Motor neuron (in vitro differentiated cells): ENCODE results near the gene NTMT1. TPM values are rescaled to one million over a fixed set of nuclear protein-coding genes. Genes with fewer than 3 reads are reported as not detected.

Source experiments
- ATAC-seq, 8 experiments: fragments of 200-7000 bp; cut with Tn5 transposase; replicated peaks in 6 of 8; 2 replicates each; pipeline ENCODE4 v1.8.0; 2021; ENCODE audit warnings: mild to moderate bottlenecking in 8 of 8, moderate library complexity in 8 of 8
- H3K27ac ChIP-seq, 2 donors: fragments of 250-450 bp; sonication (Bioruptor Pico); 2 replicates each; pipeline ENCODE4 v1.9.0; 2021; ENCODE audit warnings: antibody characterized with exemption in 2 of 2, mild to moderate bottlenecking in 2 of 2, moderate library complexity in 1 of 2
- H3K4me1 ChIP-seq, 2 donors: fragments of 250-450 bp; sonication (Bioruptor Pico); replicated peaks in 1 of 2; 2 replicates each; pipeline ENCODE4 v1.6.1; 2021; ENCODE audit warnings: antibody characterized with exemption in 2 of 2, mild to moderate bottlenecking in 2 of 2, moderate library complexity in 1 of 2
- H3K4me3 ChIP-seq, 5 donors: fragments of 250-450 bp; sonication (Bioruptor Pico); 2 replicates each; pipeline ENCODE4 v1.9.0; 2021; ENCODE audit warnings: antibody characterized with exemption in 5 of 5, mild to moderate bottlenecking in 5 of 5, moderate library complexity in 4 of 5
- WGBS, 10 experiments: fragments of 450-650 bp; shearing (Covaris generic); methylation state at CpG; one replicate each; pipeline ENCODE4 v1.0.0; 2022; 5-methylcytosine and 5-hydroxymethylcytosine counted together
- in situ Hi-C, 9 experiments: fragments of 400-800 bp; cut with MboI; loops; one replicate each; pipeline ENCODE4 v1.15.0; 2021; ENCODE audit warnings: low sequenced_read_pairs in 9 of 9, low pct_unique_long_range_greater_than_20kb in 2 of 9; ENCODE audit not compliant: unreplicated experiment in 9 of 9
- total RNA-seq, 8 experiments: library from RNA; unstranded; fragments of 300-600 nt; gene quantifications; 2 replicates each; pipeline versions ENCODE4 v1.2.3 to v1.2.4, GENCODE V29; 2022

Gene NTMT1
- total RNA-seq, 8 experiments from 2014 or later, result 25.4 to 49.4 (median 35.2) TPM

- Histone ChIP-seq H3K4me1 (peaks cover 31 to 40% of the 10 kb centered on the region in 2 donors), H3K27ac (no peak overlapping the region), H3K4me3 (no peak overlapping the region)
- in situ Hi-C loops, result loop anchor here in 8 of 9 experiments (10.0 to 25.0 kb wide), 4 partner anchors 224 to 477 kb away; no protein-coding TSS in a partner anchor
- 75 to 83% (median 80%) methylated on average over 1 to 2 of the region's 12 CpGs; no CpG with 5 or more reads in 7 of the 10 experiments for WGBS, 10 experiments
- ATAC-seq, result peak in 1 of 8 experiments; percentile 1
Observed at GRCh38 chr9:129611307-129611800, 14.6 kb upstream of the NTMT1 start.

DNA sequence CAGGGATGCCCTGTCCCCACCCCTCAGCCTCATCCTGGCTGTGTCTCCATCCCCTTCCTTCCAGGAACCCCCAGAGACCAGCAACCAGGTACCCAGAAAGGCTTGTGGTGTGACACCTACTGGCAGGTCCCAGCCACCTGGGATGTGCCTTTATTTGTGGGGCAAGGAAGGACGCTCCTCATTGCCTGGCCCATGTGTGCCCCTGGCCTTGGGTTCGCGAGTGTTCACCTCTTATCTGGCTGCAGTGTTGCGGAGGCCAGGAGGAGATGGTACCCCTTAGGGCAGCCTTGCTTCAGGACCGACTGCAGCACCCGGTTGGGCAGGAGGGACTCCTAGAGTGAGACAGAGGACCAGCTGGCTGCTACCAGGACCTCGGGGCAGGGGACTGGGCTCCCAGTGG lies 13.8 kb upstream of the NTMT1 start:
- H3K27ac ChIP-seq, result no peak overlapping the region
- ATAC-seq, result no peak
- WGBS, 10 experiments, result 13 to 90% (median 82%) methylated on average over 2 to 3 of the region's 7 CpGs; no CpG with 5 or more reads in 7 of the 10 experiments
- in situ Hi-C loops, result loop anchor here in 8 of 9 experiments (10.0 to 25.0 kb wide), 4 partner anchors 225 to 477 kb away; no protein-coding TSS in a partner anchor
- peaks cover 30 to 38% of the 10 kb centered on the region in 2 donors for H3K4me1 ChIP-seq
- H3K4me3 ChIP-seq, result no peak overlapping the region

DNA sequence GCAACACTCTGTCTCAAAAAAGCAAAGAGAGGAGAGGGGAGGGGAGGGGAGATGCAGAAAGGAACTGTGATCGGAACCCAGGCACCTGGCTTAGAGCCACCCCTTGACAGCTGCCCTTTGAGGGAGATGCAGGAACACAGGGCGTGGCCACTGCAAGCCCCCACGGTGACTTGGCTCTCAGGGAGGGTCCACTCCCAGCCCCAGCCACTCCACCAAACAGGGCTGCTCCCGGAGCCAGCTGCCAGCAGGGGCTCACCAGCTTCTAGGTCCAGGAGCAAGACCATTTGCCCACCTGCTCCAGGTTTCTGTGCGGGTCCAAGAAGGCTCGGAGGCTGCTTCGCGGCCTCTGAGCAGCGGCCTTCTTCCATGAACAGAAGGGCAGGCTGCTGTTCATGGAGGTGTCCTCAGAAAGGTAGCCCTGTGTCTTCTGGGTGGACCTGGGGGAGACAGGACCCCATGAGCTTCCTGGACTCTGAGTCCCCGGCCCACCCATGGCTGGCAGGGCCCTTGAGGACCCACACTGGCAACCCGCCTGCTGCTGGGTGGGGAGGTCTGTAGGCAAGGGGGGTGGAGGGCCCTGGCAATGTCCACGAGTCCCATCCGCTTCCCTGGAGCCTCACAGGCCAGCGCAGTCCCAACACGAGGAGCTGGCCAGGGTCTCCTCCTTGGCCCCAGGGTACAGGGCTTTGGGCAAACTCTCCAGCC lies 13.0 kb upstream of the NTMT1 start:
- peaks cover 22 to 30% of the 10 kb centered on the region in 2 donors for H3K4me1 ChIP-seq
- in situ Hi-C loops, result loop anchor here in 8 of 9 experiments (10.0 to 25.0 kb wide), 4 partner anchors 226 to 478 kb away; no protein-coding TSS in a partner anchor
- no peak overlapping the region for H3K27ac ChIP-seq
- 20 to 100% (median 84%) methylated on average over 1 to 4 of the region's 15 CpGs; no CpG with 5 or more reads in 6 of the 10 experiments for WGBS, 10 experiments
- H3K4me3 ChIP-seq, result no peak overlapping the region
- ATAC-seq, result peak in 1 of 8 experiments; percentile 0

GRCh38 chr9:129613520-129614175 lies 12.3 kb upstream of the NTMT1 start:
- ATAC-seq, result peak in 6 of 8 experiments; percentile 3 to 60 (median 44)
- Histone ChIP-seq H3K27ac (no peak overlapping the region), H3K4me1 (peaks cover 22 to 30% of the 10 kb centered on the region in 2 donors), H3K4me3 (no peak overlapping the region)
- 0 to 100% (median 53%) methylated on average over 1 to 8 of the region's 19 CpGs; no CpG with 5 or more reads in 4 of the 10 experiments for WGBS, 10 experiments
- in situ Hi-C loops, result loop anchor here in 8 of 9 experiments (10.0 to 25.0 kb wide), 4 partner anchors 226 to 479 kb away; no protein-coding TSS in a partner anchor

GRCh38 chr9:129614932-129615331 lies 11.0 kb upstream of the NTMT1 start:
- Histone ChIP-seq H3K4me3 (no peak overlapping the region), H3K27ac (no peak overlapping the region), H3K4me1 (peaks cover 19 to 23% of the 10 kb centered on the region in 2 donors)
- 62 to 100% (median 100%) methylated on average over 1 to 7 of the region's 10 CpGs; no CpG with 5 or more reads in 1 of the 10 experiments for whole genome bisulfite sequencing, 10 experiments
- no peak for ATAC-seq
- in situ Hi-C loops, result loop anchor here in 8 of 9 experiments (10.0 to 25.0 kb wide), 4 partner anchors 228 to 480 kb away; no protein-coding TSS in a partner anchor

DNA sequence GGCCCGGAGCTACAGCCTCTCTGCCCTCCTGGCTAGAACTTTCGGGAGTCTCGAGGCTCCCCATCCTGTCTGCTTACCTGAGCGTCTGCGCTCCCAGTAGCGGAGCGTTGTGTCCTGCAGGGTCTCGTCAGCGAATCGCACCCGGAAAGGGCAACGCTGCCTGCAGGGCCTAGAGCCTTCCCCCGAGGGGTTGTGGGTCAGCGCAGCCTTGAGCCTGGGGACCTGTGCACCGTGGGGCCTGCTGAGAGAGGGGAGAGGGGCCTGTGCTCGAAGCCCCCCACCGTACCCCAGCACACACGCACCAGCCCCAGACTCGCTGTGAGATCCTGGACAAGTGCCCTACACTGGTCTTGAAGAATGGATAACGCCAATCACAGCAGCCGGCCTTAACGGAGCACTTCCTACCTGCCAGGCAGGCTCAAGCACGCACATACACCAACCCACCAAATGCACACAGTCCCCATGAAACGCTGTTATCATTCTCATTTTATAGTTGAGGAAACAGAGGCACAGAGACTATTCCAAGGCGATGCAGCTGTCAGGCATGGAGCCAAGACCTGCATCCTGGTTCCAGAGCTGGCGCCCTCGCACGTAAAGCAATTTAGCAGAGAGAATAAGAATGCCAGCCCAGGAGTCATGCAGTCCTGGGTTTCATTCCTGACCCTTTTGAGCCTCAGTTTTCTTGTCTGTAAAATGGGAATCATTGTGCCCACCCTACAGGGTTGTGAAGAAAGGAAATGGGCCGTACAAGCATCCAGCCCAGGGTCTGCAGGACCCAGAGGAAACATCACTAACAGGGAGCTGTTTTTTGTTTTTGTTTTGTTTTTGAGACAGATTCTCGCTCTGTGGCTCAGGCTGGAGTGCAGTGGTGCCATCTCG lies 10.3 kb upstream of the NTMT1 start:
- Histone ChIP-seq H3K4me1 (peaks cover 18 to 19% of the 10 kb centered on the region in 2 donors), H3K4me3 (no peak overlapping the region), H3K27ac (no peak overlapping the region)
- no peak for ATAC-seq
- in situ Hi-C loops, result loop anchor here in 8 of 9 experiments (10.0 to 25.0 kb wide), 4 partner anchors 228 to 481 kb away; no protein-coding TSS in a partner anchor
- WGBS, 10 experiments, result 0 to 100% (median 93%) methylated on average over 1 to 22 of the region's 31 CpGs

DNA sequence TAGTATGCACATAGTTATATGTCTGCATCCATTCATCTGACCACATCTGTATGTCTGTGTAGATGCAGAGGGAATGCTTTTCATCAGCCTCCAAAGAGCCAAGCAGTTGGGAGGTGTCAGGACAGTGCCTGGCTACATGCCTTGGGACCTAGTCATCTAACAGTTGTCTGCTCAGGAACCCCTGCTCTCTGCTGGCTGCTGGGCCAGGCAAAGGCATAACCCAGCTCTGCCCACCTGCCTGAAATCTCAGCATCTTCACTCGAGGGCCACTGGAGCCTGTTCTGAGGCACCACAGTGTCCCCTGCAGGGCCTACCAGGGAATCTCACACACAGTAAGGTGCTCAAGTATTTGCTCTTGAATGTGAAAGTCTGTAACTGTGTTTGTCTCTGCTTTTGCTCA lies 8.8 kb upstream of the NTMT1 start:
- in situ Hi-C loops, result loop anchor here in 8 of 9 experiments (10.0 to 25.0 kb wide), 4 partner anchors 230 to 482 kb away; no protein-coding TSS in a partner anchor
- ATAC-seq, result peak in 3 of 8 experiments; percentile 42 to 82 (median 63)

GRCh38 chr9:129619787-129620668 lies 5.9 kb upstream of the NTMT1 start:
- 0 to 60% methylated on average over 1 of the region's 82 CpGs; no CpG with 5 or more reads in 8 of the 10 experiments for WGBS, 10 experiments
- Histone ChIP-seq H3K4me3 (peak overlapping the region; percentile 34 to 42 (median 38)), H3K27ac (no peak overlapping the region), H3K4me1 (peaks cover 0 to 3% of the 10 kb centered on the region in 2 donors)
- in situ Hi-C loops, result loop anchor here in 8 of 9 experiments (10.0 to 25.0 kb wide), 4 partner anchors 233 to 485 kb away; no protein-coding TSS in a partner anchor
- ATAC-seq, result peak; percentile 19 to 81 (median 76)

More for the DNA sequence above, 8.8 kb upstream of the NTMT1 start:
- Histone ChIP-seq H3K4me1 (peaks cover 13 to 15% of the 10 kb centered on the region in 2 donors), H3K4me3 (no peak overlapping the region), H3K27ac (no peak overlapping the region)
- WGBS, 10 experiments, result 0% methylated on average over 1 of the region's 1 CpG; no CpG with 5 or more reads in 4 of the 10 experiments

DNA sequence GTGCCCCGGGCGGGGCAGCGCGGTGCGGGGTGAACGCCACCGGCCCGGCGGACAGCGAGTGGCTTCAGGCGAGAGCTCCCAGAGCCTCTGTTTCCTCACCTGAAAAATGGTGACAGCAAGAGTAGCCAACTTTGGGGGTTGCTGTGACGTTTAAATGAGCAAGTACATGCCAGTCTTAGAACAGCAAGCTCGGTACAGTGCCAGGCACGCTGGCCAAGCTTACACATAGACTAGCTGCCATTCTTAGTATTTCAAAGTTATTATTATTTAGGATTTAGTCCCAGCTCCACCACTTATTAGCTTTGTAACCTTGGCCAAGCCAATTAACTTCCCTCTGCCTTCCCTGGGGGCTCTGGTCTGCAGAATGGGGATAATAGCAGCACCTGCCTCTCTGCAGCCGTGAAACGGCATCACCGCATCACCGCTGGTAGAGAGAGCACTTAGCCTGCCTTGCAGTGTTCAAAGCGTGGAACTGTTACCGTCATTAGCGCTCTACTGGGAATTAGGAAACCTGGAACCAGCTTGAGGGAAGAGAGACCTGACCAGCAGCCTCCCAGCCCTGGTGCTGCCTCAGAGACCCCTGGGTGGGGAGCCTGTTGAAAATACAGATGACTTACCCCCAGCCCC lies 5.2 kb upstream of the NTMT1 start, which contains the start of gene C9orf50:
Gene C9orf50 (minus strand): TSS at position 433 of the 627 bp plus-strand sequence. CDS start 527 bp downstream, outside the sequence.
- peaks cover 3 to 6% of the 10 kb centered on the region in 2 donors for H3K4me1 ChIP-seq
- H3K27ac ChIP-seq, result no peak within 1 kb of the TSS
- H3K4me3 ChIP-seq, result peak within 1 kb of the TSS; percentile 34 to 42 (median 38)
- in situ Hi-C loops, result loop anchor here in 7 of 9 experiments (25.0 kb wide), 3 partner anchors 233 to 483 kb away; no protein-coding TSS in a partner anchor
- WGBS, 10 experiments, result 19 to 88% (median 27%) methylated on average over 1 to 11 of the region's 21 CpGs; no CpG with 5 or more reads in 3 of the 10 experiments
- ATAC-seq, result no peak

- in situ Hi-C loops, result loop anchor here in 7 of 9 experiments (25.0 kb wide), 3 partner anchors 236 to 486 kb away; no protein-coding TSS in a partner anchor
- H3K4me3 ChIP-seq, result no peak overlapping the region
- H3K27ac ChIP-seq, result no peak overlapping the region
- ATAC-seq, result peak in 2 of 8 experiments; percentile 3 to 9
- peaks cover 17 to 19% of the 10 kb centered on the region in 2 donors for H3K4me1 ChIP-seq
- WGBS, 10 experiments, result 0 to 92% (median 70%) methylated on average over 2 to 6 of the region's 6 CpGs; no CpG with 5 or more reads in 1 of the 10 experiments
Observed at GRCh38 chr9:129623331-129623730, 2.6 kb upstream of the NTMT1 start.
